HepG2 (cell line): ENCODE measurements around the gene LYRM7. TPM values are rescaled to one million over a fixed set of nuclear protein-coding genes. Genes with fewer than 3 reads are reported as not detected.
A peak's percentile ranks its signal among the peaks of the same experiment; 100 is the strongest.

Source experiments
- ARID5B ChIP-seq: IDR thresholded peaks from 2 replicates; pipeline ENCODE4 v1.4.0; 2020; ENCODE audit warnings: mild to moderate bottlenecking, missing genetic modification reagents
- DBP ChIP-seq: sonication (generic); formaldehyde crosslinking; IDR thresholded peaks from 2 replicates; pipeline ENCODE4 v1.4.0; 2020; ENCODE audit warnings: missing genetic modification reagents; ENCODE audit errors: not compliant biosample characterization
- ETV5 ChIP-seq: IDR thresholded peaks from 2 replicates; pipeline ENCODE4 v1.6.1; 2018; ENCODE audit warnings: missing biosample characterization, missing genetic modification reagents, inconsistent platforms, borderline replicate concordance
- FOSL2 ChIP-seq: sonication (generic); formaldehyde crosslinking; IDR thresholded peaks from 2 replicates; pipeline ENCODE4 v1.4.0; 2020; ENCODE audit warnings: missing genetic modification reagents
- HOXA3 ChIP-seq: sonication (generic); formaldehyde crosslinking; IDR thresholded peaks from 2 replicates; pipeline ENCODE4 v1.5.0; 2020; ENCODE audit warnings: missing genetic modification reagents
- MAZ ChIP-seq, 2 experiments: sonication (generic) in 1 of 2; formaldehyde crosslinking in 1 of 2; IDR thresholded peaks; 2 replicates each; pipeline versions ENCODE4 v1.5.0 to v1.6.1; 2012 to 2020; ENCODE audit warnings: low read depth in 2 of 2, mild to moderate bottlenecking in 2 of 2, borderline replicate concordance in 1 of 2, improper control_type of control experiment in 1 of 2, low read length in 1 of 2, missing genetic modification reagents in 1 of 2, moderate library complexity in 1 of 2
- NONO ChIP-seq, 2 experiments: fragments of 450-650 bp in 1 of 2; sonication (generic) in 1 of 2; formaldehyde crosslinking in 1 of 2; IDR thresholded peaks in 1 of 2; conservative IDR thresholded peaks in 1 of 2; 2 replicates each; pipeline versions ENCODE4 v1.6.1 to v1.8.0; 2017 to 2022; ENCODE audit warnings: mild to moderate bottlenecking in 1 of 2, missing genetic modification reagents in 1 of 2, moderate library complexity in 1 of 2
- REXO4 ChIP-seq: sonication (generic); formaldehyde crosslinking; IDR thresholded peaks from 2 replicates; pipeline ENCODE4 v1.8.0; 2022; ENCODE audit warnings: missing genetic modification reagents, mild to moderate bottlenecking, borderline replicate concordance
- RFXAP ChIP-seq: sonication (generic); formaldehyde crosslinking; IDR thresholded peaks from 2 replicates; pipeline ENCODE4 v1.4.0; 2020; ENCODE audit warnings: missing genetic modification reagents, borderline replicate concordance
- TEAD3 ChIP-seq: optimal IDR thresholded peaks from 2 replicates; pipeline ENCODE3; 2016; ENCODE audit warnings: borderline replicate concordance
- TRIM22 ChIP-seq: fragments of 450-650 bp; IDR thresholded peaks from 2 replicates; pipeline ENCODE4 v1.6.1; 2017
- XBP1 ChIP-seq: sonication (generic); formaldehyde crosslinking; IDR thresholded peaks from 2 replicates; pipeline ENCODE4 v1.5.0; 2020; ENCODE audit warnings: missing genetic modification reagents
- XRCC5 ChIP-seq: fragments of 200-400 bp; formaldehyde crosslinking; optimal IDR thresholded peaks from 2 replicates; pipeline ENCODE3; 2017; ENCODE audit warnings: mild to moderate bottlenecking, low read length
- ZNF17 ChIP-seq: sonication (generic); formaldehyde crosslinking; IDR thresholded peaks from 2 replicates; pipeline ENCODE4 v1.5.0; 2020; ENCODE audit warnings: mild to moderate bottlenecking, missing genetic modification reagents
- ZNF83 ChIP-seq: sonication (generic); formaldehyde crosslinking; IDR thresholded peaks from 2 replicates; pipeline ENCODE4 v1.4.0; 2020; ENCODE audit warnings: missing genetic modification reagents, mild to moderate bottlenecking, borderline replicate concordance
- polyA plus RNA-seq, 8 experiments: library from polyadenylated mRNA; depleted of rRNA in 3 of 8; stranded (reverse) in 7 of 8; unstranded in 1 of 8; fragments of >200 nt; fragmentation: Illumina TruSeq in 4 of 8; extraction: Trizol in 4 of 8; gene quantifications; 2 replicates each; pipeline versions ENCODE4 v1.2.1 to v1.2.3, GENCODE V29; 2011 to 2016; ENCODE audit warnings: low read depth in 4 of 8, missing spikeins in 1 of 8, mixed read lengths in 1 of 8; ENCODE audit not compliant: insufficient read depth in 1 of 8
- total RNA-seq, 5 experiments: library from RNA; depleted of rRNA; stranded (reverse); fragments of >200 nt; fragmentation: Illumina TruSeq; extraction: Trizol; gene quantifications; 2 replicates each; pipeline ENCODE4 v1.2.3, GENCODE V29; 2016; ENCODE audit warnings: low read depth in 1 of 5
- TF ChIP-seq, protein P1 (sequence below): sonication (generic); formaldehyde crosslinking; IDR thresholded peaks from 2 replicates; pipeline ENCODE4 v1.8.0; 2022; ENCODE audit warnings: mild to moderate bottlenecking, missing genetic modification reagents
- TF ChIP-seq, protein P2 (sequence below): IDR thresholded peaks from 2 replicates; pipeline ENCODE4 v1.6.1; 2016; ENCODE audit warnings: missing biosample characterization, missing genetic modification reagents, low read depth

LYRM7 gene
- total and polyA plus RNA-seq, 2 of the 13 experiments (the other 11 are each of a cell fraction or from before 2014, with no cell fraction given) = 3.0 to 5.5 TPM

DNA sequence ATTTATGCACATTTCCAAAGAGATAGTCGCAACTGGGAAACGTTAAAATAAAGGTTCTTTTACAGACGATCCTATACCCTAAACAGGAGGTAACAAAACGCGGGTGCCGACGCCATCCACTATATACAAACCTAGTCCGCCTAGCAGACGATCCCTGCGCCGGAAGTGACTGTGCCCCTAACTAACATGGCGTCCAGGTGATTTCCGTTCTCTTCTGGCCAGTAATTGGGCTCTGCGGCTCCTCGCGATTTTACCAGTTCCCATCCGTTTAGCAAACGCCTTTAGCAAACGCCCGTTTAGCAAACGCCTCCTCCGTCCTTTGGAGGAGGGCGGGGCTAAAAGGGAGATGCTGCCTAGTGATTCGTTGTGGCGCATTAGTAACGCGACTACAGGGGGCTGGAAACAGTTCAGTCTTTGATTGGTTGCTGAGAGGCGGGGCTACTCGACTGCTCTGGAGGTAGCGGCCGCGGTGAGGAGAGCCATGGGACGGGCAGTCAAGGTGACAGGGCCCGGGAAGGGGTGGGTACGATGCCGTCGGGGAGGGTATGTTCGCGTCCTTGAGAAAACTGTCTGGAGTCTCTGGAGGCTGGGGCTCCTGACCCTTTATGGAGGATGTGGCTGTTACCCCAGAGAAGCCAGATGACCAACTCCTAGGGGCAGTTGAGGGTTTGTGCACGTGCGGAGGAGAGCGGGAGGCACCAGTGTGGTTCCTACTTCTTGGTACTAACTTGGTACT is at the start of gene LYRM7 (continued):
- TF ChIP-seq, protein P1, sequence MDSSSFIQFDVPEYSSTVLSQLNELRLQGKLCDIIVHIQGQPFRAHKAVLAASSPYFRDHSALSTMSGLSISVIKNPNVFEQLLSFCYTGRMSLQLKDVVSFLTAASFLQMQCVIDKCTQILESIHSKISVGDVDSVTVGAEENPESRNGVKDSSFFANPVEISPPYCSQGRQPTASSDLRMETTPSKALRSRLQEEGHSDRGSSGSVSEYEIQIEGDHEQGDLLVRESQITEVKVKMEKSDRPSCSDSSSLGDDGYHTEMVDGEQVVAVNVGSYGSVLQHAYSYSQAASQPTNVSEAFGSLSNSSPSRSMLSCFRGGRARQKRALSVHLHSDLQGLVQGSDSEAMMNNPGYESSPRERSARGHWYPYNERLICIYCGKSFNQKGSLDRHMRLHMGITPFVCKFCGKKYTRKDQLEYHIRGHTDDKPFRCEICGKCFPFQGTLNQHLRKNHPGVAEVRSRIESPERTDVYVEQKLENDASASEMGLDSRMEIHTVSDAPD = no peak; the same call in 1 of the 2 replicates
- TF ChIP-seq HOXA3 (CRISPR knock-in tag) (peak; percentile 89), XBP1 (CRISPR knock-in tag) (no peak), ZNF83 (no peak), ETV5 (CRISPR knock-in tag) (peak; percentile 71), REXO4 (CRISPR knock-in tag) (no peak), DBP (CRISPR knock-in tag) (no peak), TEAD3 (peak; percentile 19), MAZ (IDR thresholded peaks at IDR 0.05; ENCODE audit: borderline replicate concordance, low read depth, low read length) (0 out of 2 replicates have a peak, but pooled peaks have one; percentile 12), MAZ (CRISPR knock-in tag; IDR thresholded peaks at IDR 0.05; ENCODE audit: low read depth) (peak; percentile 74; the same call in 1 of the 2 replicates), NONO (IDR thresholded peaks at IDR 0.05) (no peak), NONO (CRISPR knock-in tag; conservative IDR thresholded peaks at IDR 0.05) (0 out of 2 replicates have a peak, but pooled peaks have one; percentile 65), RFXAP (CRISPR knock-in tag) (peak; percentile 64; the same call in 1 of the 2 replicates), XRCC5 (peak; percentile 28), ZNF17 (CRISPR knock-in tag) (no peak), FOSL2 (CRISPR knock-in tag) (peak; percentile 32; the same call in 1 of the 2 replicates), ARID5B (CRISPR knock-in tag) (0 out of 2 replicates have a peak, but pooled peaks have one; percentile 28), TRIM22 (no peak)
- TF ChIP-seq, protein P2, sequence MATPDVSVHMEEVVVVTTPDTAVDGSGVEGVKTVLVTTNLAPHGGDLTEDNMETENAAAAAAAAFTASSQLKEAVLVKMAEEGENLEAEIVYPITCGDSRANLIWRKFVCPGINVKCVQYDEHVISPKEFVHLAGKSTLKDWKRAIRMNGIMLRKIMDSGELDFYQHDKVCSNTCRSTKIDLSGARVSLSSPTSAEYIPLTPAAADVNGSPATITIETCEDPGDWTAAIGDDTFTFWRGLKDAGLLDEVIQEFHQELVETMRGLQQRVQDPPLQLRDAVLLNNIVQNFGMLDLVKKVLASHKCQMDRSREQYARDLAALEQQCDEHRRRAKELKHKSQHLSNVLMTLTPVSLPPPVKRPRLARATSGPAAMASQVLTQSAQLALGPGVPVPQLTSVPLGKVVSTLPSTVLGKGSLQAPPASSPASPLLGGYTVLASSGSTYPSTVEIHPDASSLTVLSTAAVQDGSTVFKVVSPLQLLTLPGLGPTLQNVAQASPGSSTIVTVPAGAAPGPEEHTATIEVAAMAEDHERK (CRISPR knock-in tag) = no peak
